HEK293 (cell line): Measurements from ENCODE around the gene TPBGL.

Source experiments
- ELK4 ChIP-seq: IDR thresholded peaks from 2 replicates; pipeline ENCODE4 v1.6.1; 2011; ENCODE audit warnings: mild to moderate bottlenecking, low read depth, low read length, borderline replicate concordance
- GLIS1 ChIP-seq: fragments of 450-650 bp; formaldehyde crosslinking; IDR thresholded peaks from 2 replicates; pipeline ENCODE4 v1.5.1; 2016; ENCODE audit warnings: missing biosample characterization, missing genetic modification characterization
- HIC1 ChIP-seq: fragments of 450-650 bp; formaldehyde crosslinking; IDR thresholded peaks from 2 replicates; pipeline ENCODE4 v1.5.1; 2016; ENCODE audit warnings: missing biosample characterization, missing genetic modification characterization
- KLF7 ChIP-seq: fragments of 450-650 bp; formaldehyde crosslinking; IDR thresholded peaks from 2 replicates; pipeline ENCODE4 v1.5.1; 2016; ENCODE audit warnings: missing biosample characterization, missing genetic modification characterization, borderline replicate concordance
- PBX3 ChIP-seq: sonication (generic); formaldehyde crosslinking; IDR thresholded peaks from 2 replicates; pipeline ENCODE4 v1.8.1; 2022; ENCODE audit warnings: mild to moderate bottlenecking, moderate library complexity, missing genetic modification reagents
- SP2 ChIP-seq: fragments of 450-650 bp; formaldehyde crosslinking; IDR thresholded peaks from 2 replicates; pipeline ENCODE4 v1.5.1; 2016; ENCODE audit warnings: missing biosample characterization, missing genetic modification characterization
- YY1 ChIP-seq: fragments of 450-650 bp; formaldehyde crosslinking; IDR thresholded peaks from 2 replicates; pipeline ENCODE4 v1.5.1; 2018; ENCODE audit warnings: missing biosample characterization, missing genetic modification characterization
- ZFP69B ChIP-seq: fragments of 450-650 bp; formaldehyde crosslinking; IDR thresholded peaks from 2 replicates; pipeline ENCODE4 v1.5.1; 2016; ENCODE audit warnings: missing biosample characterization, missing genetic modification characterization
- ZNF214 ChIP-seq: fragments of 450-650 bp; formaldehyde crosslinking; IDR thresholded peaks from 2 replicates; pipeline ENCODE4 v1.5.1; 2017; ENCODE audit warnings: missing biosample characterization, mild to moderate bottlenecking, missing genetic modification characterization, borderline replicate concordance
- ZNF221 ChIP-seq: fragments of 450-650 bp; formaldehyde crosslinking; IDR thresholded peaks from 2 replicates; pipeline ENCODE4 v1.5.1; 2017; ENCODE audit warnings: missing biosample characterization, missing genetic modification characterization, borderline replicate concordance
- ZNF223 ChIP-seq: fragments of 450-650 bp; formaldehyde crosslinking; IDR thresholded peaks from 2 replicates; pipeline ENCODE4 v1.5.1; 2016; ENCODE audit warnings: missing biosample characterization, missing genetic modification characterization
- ZNF426 ChIP-seq: fragments of 450-650 bp; formaldehyde crosslinking; IDR thresholded peaks from 2 replicates; pipeline ENCODE4 v1.5.1; 2017; ENCODE audit warnings: missing biosample characterization, missing genetic modification characterization, mild to moderate bottlenecking, inconsistent platforms, moderate library complexity
- ZNF449 ChIP-seq: fragments of 450-650 bp; formaldehyde crosslinking; IDR thresholded peaks from 2 replicates; pipeline ENCODE4 v1.5.1; 2017; ENCODE audit warnings: missing biosample characterization, mild to moderate bottlenecking, missing genetic modification characterization, moderate library complexity
- ZNF521 ChIP-seq: fragments of 450-650 bp; formaldehyde crosslinking; IDR thresholded peaks from 2 replicates; pipeline ENCODE4 v1.5.1; 2017; ENCODE audit warnings: missing biosample characterization, mild to moderate bottlenecking, missing genetic modification characterization
- ZNF580 ChIP-seq: fragments of 450-650 bp; formaldehyde crosslinking; IDR thresholded peaks from 2 replicates; pipeline ENCODE4 v1.5.1; 2016; ENCODE audit warnings: missing biosample characterization, missing genetic modification characterization
- ZNF624 ChIP-seq: fragments of 450-650 bp; formaldehyde crosslinking; IDR thresholded peaks from 2 replicates; pipeline ENCODE4 v1.5.1; 2017; ENCODE audit warnings: missing biosample characterization, missing genetic modification characterization
- ZNF658 ChIP-seq: fragments of 450-650 bp; formaldehyde crosslinking; IDR thresholded peaks from 2 replicates; pipeline ENCODE4; 2016; ENCODE audit warnings: missing biosample characterization, missing genetic modification characterization
- ZNF660 ChIP-seq: fragments of 450-650 bp; IDR thresholded peaks from 2 replicates; pipeline ENCODE4 v1.5.1; 2018; ENCODE audit warnings: missing biosample characterization, mild to moderate bottlenecking, missing genetic modification characterization
- ZNF76 ChIP-seq: fragments of 450-650 bp; formaldehyde crosslinking; IDR thresholded peaks from 2 replicates; pipeline ENCODE4; 2016; ENCODE audit warnings: low read depth, missing biosample characterization, missing genetic modification characterization, borderline replicate concordance
- ZNF791 ChIP-seq: fragments of 450-650 bp; formaldehyde crosslinking; IDR thresholded peaks from 2 replicates; pipeline ENCODE4 v1.5.1; 2016; ENCODE audit warnings: missing biosample characterization, missing genetic modification characterization
- ZSCAN23 ChIP-seq: fragments of 450-650 bp; formaldehyde crosslinking; IDR thresholded peaks from 2 replicates; pipeline ENCODE4 v1.5.1; 2016; ENCODE audit warnings: missing biosample characterization, missing genetic modification characterization
- TF ChIP-seq, protein P1 (sequence below): fragments of 450-650 bp; formaldehyde crosslinking; IDR thresholded peaks from 2 replicates; pipeline ENCODE4 v1.5.1; 2016; ENCODE audit warnings: missing biosample characterization, missing genetic modification characterization
- TF ChIP-seq, protein P2 (sequence below): fragments of 450-650 bp; formaldehyde crosslinking; IDR thresholded peaks from 2 replicates; pipeline ENCODE4 v1.5.1; 2016; ENCODE audit warnings: missing biosample characterization, missing genetic modification characterization
- TF ChIP-seq, protein P3 (sequence below): fragments of 450-650 bp; formaldehyde crosslinking; IDR thresholded peaks from 2 replicates; pipeline ENCODE4 v1.5.1; 2017; ENCODE audit warnings: missing biosample characterization, missing genetic modification characterization

The TPBGL gene

GRCh38 chr11:75280227-75280701 lies 39.7 kb downstream of the TPBGL start (continued):
- TF ChIP-seq ZNF221: no peak
- no peak for TF ChIP-seq PBX3 (CRISPR knock-in tag)
- no peak for TF ChIP-seq ZNF449 (tag by site-specific recombination)
- no peak for TF ChIP-seq ZNF76 (tag by site-specific recombination)
- TF ChIP-seq, protein P1, sequence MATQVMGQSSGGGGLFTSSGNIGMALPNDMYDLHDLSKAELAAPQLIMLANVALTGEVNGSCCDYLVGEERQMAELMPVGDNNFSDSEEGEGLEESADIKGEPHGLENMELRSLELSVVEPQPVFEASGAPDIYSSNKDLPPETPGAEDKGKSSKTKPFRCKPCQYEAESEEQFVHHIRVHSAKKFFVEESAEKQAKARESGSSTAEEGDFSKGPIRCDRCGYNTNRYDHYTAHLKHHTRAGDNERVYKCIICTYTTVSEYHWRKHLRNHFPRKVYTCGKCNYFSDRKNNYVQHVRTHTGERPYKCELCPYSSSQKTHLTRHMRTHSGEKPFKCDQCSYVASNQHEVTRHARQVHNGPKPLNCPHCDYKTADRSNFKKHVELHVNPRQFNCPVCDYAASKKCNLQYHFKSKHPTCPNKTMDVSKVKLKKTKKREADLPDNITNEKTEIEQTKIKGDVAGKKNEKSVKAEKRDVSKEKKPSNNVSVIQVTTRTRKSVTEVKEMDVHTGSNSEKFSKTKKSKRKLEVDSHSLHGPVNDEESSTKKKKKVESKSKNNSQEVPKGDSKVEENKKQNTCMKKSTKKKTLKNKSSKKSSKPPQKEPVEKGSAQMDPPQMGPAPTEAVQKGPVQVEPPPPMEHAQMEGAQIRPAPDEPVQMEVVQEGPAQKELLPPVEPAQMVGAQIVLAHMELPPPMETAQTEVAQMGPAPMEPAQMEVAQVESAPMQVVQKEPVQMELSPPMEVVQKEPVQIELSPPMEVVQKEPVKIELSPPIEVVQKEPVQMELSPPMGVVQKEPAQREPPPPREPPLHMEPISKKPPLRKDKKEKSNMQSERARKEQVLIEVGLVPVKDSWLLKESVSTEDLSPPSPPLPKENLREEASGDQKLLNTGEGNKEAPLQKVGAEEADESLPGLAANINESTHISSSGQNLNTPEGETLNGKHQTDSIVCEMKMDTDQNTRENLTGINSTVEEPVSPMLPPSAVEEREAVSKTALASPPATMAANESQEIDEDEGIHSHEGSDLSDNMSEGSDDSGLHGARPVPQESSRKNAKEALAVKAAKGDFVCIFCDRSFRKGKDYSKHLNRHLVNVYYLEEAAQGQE: no peak
- TF ChIP-seq SP2: no peak
- no peak for TF ChIP-seq ZNF426
- peak; percentile 71; the same call in 1 of the 2 replicates for TF ChIP-seq ZFP69B (tag by site-specific recombination)
- no peak for TF ChIP-seq ZNF521 (tag by site-specific recombination)
- TF ChIP-seq ZNF658 (tag by site-specific recombination): no peak
- TF ChIP-seq, protein P2, sequence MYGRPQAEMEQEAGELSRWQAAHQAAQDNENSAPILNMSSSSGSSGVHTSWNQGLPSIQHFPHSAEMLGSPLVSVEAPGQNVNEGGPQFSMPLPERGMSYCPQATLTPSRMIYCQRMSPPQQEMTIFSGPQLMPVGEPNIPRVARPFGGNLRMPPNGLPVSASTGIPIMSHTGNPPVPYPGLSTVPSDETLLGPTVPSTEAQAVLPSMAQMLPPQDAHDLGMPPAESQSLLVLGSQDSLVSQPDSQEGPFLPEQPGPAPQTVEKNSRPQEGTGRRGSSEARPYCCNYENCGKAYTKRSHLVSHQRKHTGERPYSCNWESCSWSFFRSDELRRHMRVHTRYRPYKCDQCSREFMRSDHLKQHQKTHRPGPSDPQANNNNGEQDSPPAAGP (tag by site-specific recombination): 0 out of 2 replicates have a peak, but pooled peaks have one; percentile 36
- no peak for TF ChIP-seq ZNF214 (tag by site-specific recombination)
- TF ChIP-seq YY1 (tag by site-specific recombination): no peak
- TF ChIP-seq ZNF223 (tag by site-specific recombination): no peak
- no peak for TF ChIP-seq ZNF580 (tag by site-specific recombination)
- TF ChIP-seq ZNF624: no peak
- TF ChIP-seq ZNF791 (tag by site-specific recombination): no peak
- TF ChIP-seq ZNF660 (tag by site-specific recombination): no peak
- TF ChIP-seq ZSCAN23 (tag by site-specific recombination): no peak
- TF ChIP-seq ELK4: no peak
- TF ChIP-seq, protein P3, sequence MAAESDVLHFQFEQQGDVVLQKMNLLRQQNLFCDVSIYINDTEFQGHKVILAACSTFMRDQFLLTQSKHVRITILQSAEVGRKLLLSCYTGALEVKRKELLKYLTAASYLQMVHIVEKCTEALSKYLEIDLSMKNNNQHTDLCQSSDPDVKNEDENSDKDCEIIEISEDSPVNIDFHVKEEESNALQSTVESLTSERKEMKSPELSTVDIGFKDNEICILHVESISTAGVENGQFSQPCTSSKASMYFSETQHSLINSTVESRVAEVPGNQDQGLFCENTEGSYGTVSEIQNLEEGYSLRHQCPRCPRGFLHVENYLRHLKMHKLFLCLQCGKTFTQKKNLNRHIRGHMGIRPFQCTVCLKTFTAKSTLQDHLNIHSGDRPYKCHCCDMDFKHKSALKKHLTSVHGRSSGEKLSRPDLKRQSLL (tag by site-specific recombination): no peak
- TF ChIP-seq GLIS1 (tag by site-specific recombination): 0 out of 2 replicates have a peak, but pooled peaks have one; percentile 13
- no peak for TF ChIP-seq KLF7 (tag by site-specific recombination)
- no peak for TF ChIP-seq HIC1 (tag by site-specific recombination)
